GM23248 (cell line): ENCODE data around the gene ADSS2. TPM values are rescaled to one million over a fixed set of nuclear protein-coding genes. Genes with fewer than 3 reads are reported as not detected.

Experiments
- DNase-seq: peaks from one replicate; pipeline ENCODE4 v3.0.0-alpha.2; 2015
- H2AFZ ChIP-seq: fragments of 200-600 bp; sonication (generic); 2 replicates; pipeline ENCODE4 v1.6.1; 2016; ENCODE audit warnings: antibody characterized with exemption
- H3F3A ChIP-seq: fragments of 200-600 bp; sonication (generic); 2 replicates; pipeline ENCODE4 v1.6.1; 2016; ENCODE audit warnings: mild to moderate bottlenecking, antibody characterized with exemption, mixed run types; ENCODE audit not compliant: insufficient read depth
- H3K27ac ChIP-seq: fragments of 200-600 bp; sonication (generic); 2 replicates; pipeline ENCODE4 v1.5.1; 2016; ENCODE audit warnings: mild to moderate bottlenecking
- H3K27me3 ChIP-seq: fragments of 200-600 bp; sonication (generic); replicated peaks from 2 replicates; pipeline ENCODE4 v1.6.1; 2016; ENCODE audit warnings: mild to moderate bottlenecking; ENCODE audit not compliant: insufficient read depth
- H3K36me3 ChIP-seq: fragments of 200-600 bp; sonication (generic); 2 replicates; pipeline ENCODE4 v1.6.1; 2016; ENCODE audit warnings: low read depth, mild to moderate bottlenecking
- H3K4me1 ChIP-seq: fragments of 200-600 bp; sonication (generic); 2 replicates; pipeline ENCODE4 v1.6.1; 2016; ENCODE audit warnings: mild to moderate bottlenecking; ENCODE audit not compliant: insufficient read depth
- H3K4me2 ChIP-seq: fragments of 200-600 bp; sonication (generic); one replicate; pipeline ENCODE4 v1.6.1; 2016; ENCODE audit warnings: mild to moderate bottlenecking; ENCODE audit not compliant: unreplicated experiment
- H3K4me3 ChIP-seq: fragments of 200-600 bp; sonication (generic); 2 replicates; pipeline ENCODE4 v1.5.1; 2016; ENCODE audit warnings: mild to moderate bottlenecking
- H3K79me2 ChIP-seq: fragments of 200-600 bp; sonication (generic); 2 replicates; pipeline ENCODE4 v1.6.1; 2016; ENCODE audit warnings: mild to moderate bottlenecking; ENCODE audit not compliant: insufficient read depth
- H3K9ac ChIP-seq: fragments of 200-600 bp; sonication (generic); 2 replicates; pipeline ENCODE4 v1.6.1; 2016; ENCODE audit warnings: mild to moderate bottlenecking
- H3K9me2 ChIP-seq: fragments of 200-600 bp; sonication (generic); 2 replicates; pipeline ENCODE4 v1.6.1; 2016; ENCODE audit warnings: mixed run types, mild to moderate bottlenecking, moderate library complexity; ENCODE audit not compliant: insufficient read depth
- H3K9me3 ChIP-seq: fragments of 200-600 bp; sonication (generic); one replicate; pipeline ENCODE4 v1.6.1; 2017; ENCODE audit warnings: low read depth
- H4K20me1 ChIP-seq: fragments of 200-600 bp; sonication (generic); 2 replicates; pipeline ENCODE4 v1.6.0; 2016; ENCODE audit not compliant: insufficient read depth
- EZH2 ChIP-seq: fragments of 200-600 bp; sonication (generic); IDR thresholded peaks from 2 replicates; pipeline ENCODE4 v1.6.1; 2018; ENCODE audit warnings: antibody characterized with exemption, mild to moderate bottlenecking; ENCODE audit not compliant: insufficient read depth, poor library complexity, severe bottlenecking
- EZH2phosphoT487 ChIP-seq: fragments of 200-600 bp; sonication (generic); IDR thresholded peaks from 2 replicates; pipeline ENCODE4 v1.6.1; 2018; ENCODE audit warnings: antibody characterized with exemption, moderate library complexity, mild to moderate bottlenecking, low read depth; ENCODE audit not compliant: insufficient read depth
- WGBS, 2 experiments: methylation state at CpG; one replicate each; pipeline ENCODE4 v1.1.6; 2015 to 2017; ENCODE audit warnings: low lambda C conversion rate in 2 of 2, low coverage in 1 of 2; ENCODE audit errors: missing lambda C conversion rate in 2 of 2; 5-methylcytosine and 5-hydroxymethylcytosine counted together
- in situ Hi-C: fragments of 300-500 bp; cut with MboI; formaldehyde crosslinking; loops from 2 replicates; pipeline ENCODE4 v1.15.0; 2020
- polyA plus RNA-seq: library from polyadenylated mRNA; unstranded; fragments of >200 nt; fragmentation: Nextera tagmentation; extraction: Ambion mirVana; gene quantifications from 2 replicates; pipeline ENCODE4 v1.2.1, GENCODE V29; 2016
- total RNA-seq: library from RNA; depleted of rRNA; stranded (reverse); fragments of >200 nt; shearing (Covaris generic); gene quantifications from 2 replicates; pipeline ENCODE4 v1.2.3, GENCODE V29; 2014

ADSS2 gene
- total and polyA plus RNA-seq, 2 experiments from 2014 or later, result 38.8 to 55.0 TPM

DNA sequence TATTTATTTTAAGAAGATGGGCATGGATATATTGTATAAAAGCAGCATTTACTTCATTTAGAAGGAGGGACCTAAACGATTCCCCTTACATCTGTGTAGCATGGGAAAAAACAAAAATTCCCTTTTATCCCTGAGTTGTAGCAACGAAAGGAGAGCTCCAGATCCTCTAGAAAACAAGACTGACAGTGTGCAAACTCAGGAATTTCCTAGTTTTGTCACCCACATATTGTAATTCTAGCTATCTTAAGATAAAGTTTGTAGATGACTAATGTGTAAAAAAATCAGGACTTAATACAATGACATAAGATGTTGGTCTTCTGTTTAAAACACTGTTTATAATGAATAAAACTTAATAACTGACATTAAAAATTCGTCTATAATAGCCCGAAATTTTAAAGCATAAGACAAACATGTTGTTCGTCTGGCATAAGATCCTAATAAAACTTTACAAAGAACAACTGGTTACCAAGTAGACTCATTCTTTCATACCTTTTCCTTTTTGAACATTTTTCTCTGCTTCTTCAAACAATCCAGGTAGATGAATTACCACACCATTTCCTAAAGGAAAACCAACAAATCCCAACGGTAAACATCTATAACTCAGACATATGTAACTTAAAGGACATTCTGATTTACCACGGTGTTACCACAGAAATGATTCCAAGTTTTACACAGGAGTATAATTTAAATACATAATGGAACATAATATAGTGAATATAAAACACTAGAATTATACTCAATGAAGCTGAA, 15.2 kb downstream of the ADSS2 start:
- peak; percentile 37 for DNase-seq
- in situ Hi-C loops, result no loop called here
- peaks cover 68% of the 10 kb centered on the region for H3K79me2 ChIP-seq
- peaks cover 13% of the 10 kb centered on the region; the same call in 1 of the 2 replicates for H3K36me3 ChIP-seq
- H3K4me1 ChIP-seq, result peaks cover 34% of the 10 kb centered on the region
- H3K9me3 ChIP-seq, result no peaks in the 10 kb centered on the region
- no peaks in the 10 kb centered on the region for H4K20me1 ChIP-seq
- H2AFZ ChIP-seq, result no peak overlapping the region
- WGBS, 2 experiments, result 84 to 85% methylated on average over 7 of the region's 7 CpGs
- peak overlapping the region; percentile 34 for H3K4me2 ChIP-seq
- no peaks in the 10 kb centered on the region for H3K27me3 ChIP-seq
- TF ChIP-seq EZH2 (no peak), EZH2phosphoT487 (no peak)
- peak overlapping the region; percentile 68 for H3K9ac ChIP-seq
- H3K27ac ChIP-seq, result peak overlapping the region; percentile 92
- 0 out of 2 replicates have a peak overlapping the region, but pooled peaks have one; percentile 10 for H3K4me3 ChIP-seq
- H3F3A ChIP-seq, result peaks cover 32% of the 10 kb centered on the region
- no peaks in the 10 kb centered on the region for H3K9me2 ChIP-seq

DNA sequence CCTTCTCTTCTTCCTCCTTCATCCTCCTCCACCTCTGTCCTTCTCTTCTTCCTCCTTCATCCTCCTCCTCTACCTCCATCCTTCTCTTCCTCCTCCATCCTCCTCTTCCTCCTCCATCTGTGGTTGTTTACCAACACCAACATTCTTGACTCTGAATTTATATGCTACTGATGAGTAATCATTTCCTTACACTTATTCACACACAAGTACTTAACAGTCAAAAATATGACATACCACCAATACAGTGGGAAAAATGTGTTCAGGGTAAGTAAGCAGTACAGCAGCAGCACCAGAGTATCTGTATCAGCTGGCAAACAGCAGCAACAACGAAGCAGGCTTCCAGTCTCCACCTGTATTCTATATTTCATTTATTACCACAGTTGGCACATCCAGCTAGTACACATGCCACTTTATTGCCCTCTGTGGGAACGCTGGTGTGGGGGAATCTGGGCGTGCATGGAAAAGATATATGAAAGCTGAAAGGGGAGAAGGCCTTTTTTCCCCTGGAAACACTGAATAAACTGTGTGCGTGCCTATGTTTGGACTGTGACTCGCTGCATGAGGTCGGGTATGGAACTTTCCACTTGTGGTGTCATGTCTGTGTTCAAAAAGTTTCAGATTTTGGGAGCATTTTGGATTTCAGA, 16.0 kb downstream of the ADSS2 start:
- Histone ChIP-seq H3K9ac (peak overlapping the region; percentile 68), H4K20me1 (no peaks in the 10 kb centered on the region), H3K4me1 (peaks cover 34% of the 10 kb centered on the region), H3F3A (peaks cover 32% of the 10 kb centered on the region), H3K27me3 (no peaks in the 10 kb centered on the region), H3K9me2 (no peaks in the 10 kb centered on the region), H2AFZ (no peak overlapping the region), H3K27ac (peak overlapping the region; percentile 92), H3K36me3 (peaks cover 13% of the 10 kb centered on the region; the same call in 1 of the 2 replicates), H3K4me3 (no peak overlapping the region), H3K9me3 (no peaks in the 10 kb centered on the region), H3K4me2 (peak overlapping the region; percentile 34), H3K79me2 (peaks cover 59% of the 10 kb centered on the region)
- peak; percentile 79 for DNase-seq
- in situ Hi-C loops, result no loop called here
- TF ChIP-seq EZH2, result no peak
- TF ChIP-seq EZH2phosphoT487, result no peak
- 77 to 78% methylated on average over 6 of the region's 6 CpGs for WGBS, 2 experiments

- no peak overlapping the region for H3K27ac ChIP-seq
- TF ChIP-seq EZH2 (no peak), EZH2phosphoT487 (no peak)
Measured at GRCh38 chr1:244431166-244431565, 20.5 kb downstream of the ADSS2 start.

GRCh38 chr1:244429818-244430217, 21.9 kb downstream of the ADSS2 start:
- no peaks in the 10 kb centered on the region for H3K4me1 ChIP-seq
- no peak overlapping the region for H3K4me3 ChIP-seq
- H3K27me3 ChIP-seq, result no peaks in the 10 kb centered on the region
- H4K20me1 ChIP-seq, result no peaks in the 10 kb centered on the region
- H3F3A ChIP-seq, result no peaks in the 10 kb centered on the region; the same call in 1 of the 2 replicates
- H2AFZ ChIP-seq, result no peak overlapping the region
- 82 to 83% methylated on average over 3 of the region's 3 CpGs for WGBS, 2 experiments
- H3K36me3 ChIP-seq, result peaks cover 22% of the 10 kb centered on the region
- in situ Hi-C loops, result no loop called here
- no peak overlapping the region for H3K9ac ChIP-seq
- peaks cover 57% of the 10 kb centered on the region for H3K79me2 ChIP-seq
- TF ChIP-seq EZH2phosphoT487 (no peak), EZH2 (no peak)
- no peak for DNase-seq
- H3K27ac ChIP-seq, result no peak overlapping the region
- H3K4me2 ChIP-seq, result no peak overlapping the region
- no peaks in the 10 kb centered on the region for H3K9me3 ChIP-seq
- no peaks in the 10 kb centered on the region for H3K9me2 ChIP-seq

More at GRCh38 chr1:244431166-244431565, 20.5 kb downstream of the ADSS2 start:
- H3K4me3 ChIP-seq, result no peak overlapping the region
- in situ Hi-C loops, result no loop called here
- no peaks in the 10 kb centered on the region for H3K27me3 ChIP-seq
- peaks cover 12% of the 10 kb centered on the region for H3F3A ChIP-seq
- H2AFZ ChIP-seq, result no peak overlapping the region
- H3K9me2 ChIP-seq, result no peaks in the 10 kb centered on the region
- H3K9ac ChIP-seq, result no peak overlapping the region
- no peaks in the 10 kb centered on the region for H4K20me1 ChIP-seq
- no peaks in the 10 kb centered on the region for H3K9me3 ChIP-seq
- H3K4me1 ChIP-seq, result peaks cover 11% of the 10 kb centered on the region
- no peak overlapping the region for H3K4me2 ChIP-seq
- peaks cover 19% of the 10 kb centered on the region for H3K36me3 ChIP-seq
- H3K79me2 ChIP-seq, result peaks cover 57% of the 10 kb centered on the region
- no peak for DNase-seq
